ENCODE results near the gene AGMO.
"Not testable (repeated sequence)": the region's sequence is repeated elsewhere in the genome, so short reads cannot be mapped to it uniquely, and the experiment has no call there.

AGMO gene

DNA sequence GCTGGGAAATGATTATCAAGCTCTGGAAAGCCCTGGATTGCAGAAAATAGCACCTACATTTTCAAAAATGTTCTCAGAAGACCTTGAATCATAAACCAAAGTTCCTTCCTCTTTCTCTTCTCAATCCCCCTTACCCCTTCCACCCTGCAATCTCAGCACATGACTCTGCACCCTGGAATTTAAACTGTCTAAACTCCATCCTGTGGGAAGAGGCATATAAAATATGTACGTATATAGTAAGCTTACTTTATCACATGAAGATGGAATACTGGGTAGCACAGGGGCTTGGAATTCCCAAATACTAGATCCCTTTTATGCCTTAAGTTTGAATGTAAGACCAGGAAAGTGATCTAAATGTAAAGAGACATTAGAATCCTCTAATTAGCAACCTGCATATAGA is 7.7 kb downstream of the AGMO start:
- no peaks in the 10 kb centered on the region for H3K9me3 ChIP-seq (ENCODE audit: control insufficient read depth, insufficient read depth, low read length)
- no peaks in the 10 kb centered on the region for H4K20me1 ChIP-seq (ENCODE audit: control insufficient read depth, insufficient read depth, low read depth, low read length)
- H3K79me2 ChIP-seq (ENCODE audit: control insufficient read depth, low read length), result no peaks in the 10 kb centered on the region
- no peak for TF ChIP-seq EZH2phosphoT487 (IDR thresholded peaks at IDR 0.05; ENCODE audit: borderline replicate concordance, low read length)
- TF ChIP-seq, protein P1, sequence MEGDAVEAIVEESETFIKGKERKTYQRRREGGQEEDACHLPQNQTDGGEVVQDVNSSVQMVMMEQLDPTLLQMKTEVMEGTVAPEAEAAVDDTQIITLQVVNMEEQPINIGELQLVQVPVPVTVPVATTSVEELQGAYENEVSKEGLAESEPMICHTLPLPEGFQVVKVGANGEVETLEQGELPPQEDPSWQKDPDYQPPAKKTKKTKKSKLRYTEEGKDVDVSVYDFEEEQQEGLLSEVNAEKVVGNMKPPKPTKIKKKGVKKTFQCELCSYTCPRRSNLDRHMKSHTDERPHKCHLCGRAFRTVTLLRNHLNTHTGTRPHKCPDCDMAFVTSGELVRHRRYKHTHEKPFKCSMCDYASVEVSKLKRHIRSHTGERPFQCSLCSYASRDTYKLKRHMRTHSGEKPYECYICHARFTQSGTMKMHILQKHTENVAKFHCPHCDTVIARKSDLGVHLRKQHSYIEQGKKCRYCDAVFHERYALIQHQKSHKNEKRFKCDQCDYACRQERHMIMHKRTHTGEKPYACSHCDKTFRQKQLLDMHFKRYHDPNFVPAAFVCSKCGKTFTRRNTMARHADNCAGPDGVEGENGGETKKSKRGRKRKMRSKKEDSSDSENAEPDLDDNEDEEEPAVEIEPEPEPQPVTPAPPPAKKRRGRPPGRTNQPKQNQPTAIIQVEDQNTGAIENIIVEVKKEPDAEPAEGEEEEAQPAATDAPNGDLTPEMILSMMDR (IDR thresholded peaks at IDR 0.05; ENCODE audit: low read depth, low read length, poor library complexity, severe bottlenecking), result no peak
- no peaks in the 10 kb centered on the region for H3K36me3 ChIP-seq (ENCODE audit: control insufficient read depth, low read length)
- H3K27ac ChIP-seq (ENCODE audit: low read depth, low read length), result no peak overlapping the region
- no peak overlapping the region for H3K4me3 ChIP-seq (ENCODE audit: low read length)
- H3K4me2 ChIP-seq (ENCODE audit: low read length), result no peak overlapping the region
- no peaks in the 10 kb centered on the region for H3F3A ChIP-seq (ENCODE audit: control insufficient read depth, insufficient read depth)
- H3K27me3 ChIP-seq (ENCODE audit: control insufficient read depth, low read length), result no peaks in the 10 kb centered on the region
- H3K4me1 ChIP-seq (ENCODE audit: control insufficient read depth, low read length), result no peaks in the 10 kb centered on the region
- no peaks in the 10 kb centered on the region for H3K9me2 ChIP-seq (replicated peaks; ENCODE audit: control insufficient read depth, low read length)

DNA sequence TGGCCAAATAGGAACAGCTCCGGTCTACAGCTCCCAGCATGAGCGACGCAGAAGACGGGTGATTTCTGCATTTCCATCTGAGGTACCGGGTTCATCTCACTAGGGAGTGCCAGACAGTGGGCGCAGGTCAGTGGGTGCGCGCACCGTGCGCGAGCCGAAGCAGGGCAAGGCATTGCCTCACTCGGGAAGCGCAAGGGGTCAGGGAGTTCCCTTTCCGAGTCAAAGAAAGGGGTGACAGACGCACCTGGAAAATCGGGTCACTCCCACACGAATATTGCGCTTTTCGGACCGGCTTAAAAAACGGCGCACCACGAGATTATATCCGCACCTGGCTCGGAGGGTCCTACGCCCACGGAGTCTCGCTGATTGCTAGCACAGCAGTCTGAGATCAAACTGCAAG is 14.5 kb downstream of the AGMO start:
- not testable (repeated sequence) for H3K36me3 ChIP-seq (ENCODE audit: control insufficient read depth, low read length); H3K27ac ChIP-seq (ENCODE audit: low read depth, low read length); H3K4me1 ChIP-seq (ENCODE audit: control insufficient read depth, low read length); H3K27me3 ChIP-seq (ENCODE audit: control insufficient read depth, low read length); H3K79me2 ChIP-seq (ENCODE audit: control insufficient read depth, low read length); H3K4me2 ChIP-seq (ENCODE audit: low read length); H3K9me3 ChIP-seq (ENCODE audit: control insufficient read depth, insufficient read depth, low read length); H4K20me1 ChIP-seq (ENCODE audit: control insufficient read depth, insufficient read depth, low read depth, low read length); H3F3A ChIP-seq (ENCODE audit: control insufficient read depth, insufficient read depth); H3K9me2 ChIP-seq (replicated peaks; ENCODE audit: control insufficient read depth, low read length); H3K4me3 ChIP-seq (ENCODE audit: low read length)

DNA sequence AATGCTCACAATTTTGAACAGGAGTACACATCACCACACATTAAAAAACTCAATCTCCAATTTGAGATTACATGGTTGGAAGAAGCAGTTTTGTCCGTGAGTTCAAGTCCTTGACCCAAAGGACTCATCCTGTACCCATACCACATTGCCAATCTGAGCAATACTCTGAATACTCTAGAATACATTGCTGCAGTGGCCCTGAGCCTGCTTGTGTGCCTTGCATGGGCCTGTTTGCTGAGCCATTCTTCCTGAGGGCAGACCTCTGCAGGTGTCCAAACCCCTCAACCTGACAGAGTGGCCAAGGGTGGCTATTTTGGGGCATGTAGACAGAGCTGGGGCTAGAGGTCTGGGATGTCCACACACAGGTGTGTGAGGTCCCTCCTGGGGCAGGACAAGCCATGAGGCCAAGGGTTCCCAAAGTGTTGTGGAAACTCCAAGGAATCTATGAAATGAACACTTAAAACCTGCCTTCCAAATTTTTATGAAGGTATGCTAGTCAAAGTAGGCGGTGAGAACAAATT is 15.5 kb downstream of the AGMO start:
- H3K36me3 ChIP-seq (ENCODE audit: control insufficient read depth, low read length), result no peaks in the 10 kb centered on the region
- no peaks in the 10 kb centered on the region for H3K9me3 ChIP-seq (ENCODE audit: control insufficient read depth, insufficient read depth, low read length)
- H3K9me2 ChIP-seq (replicated peaks; ENCODE audit: control insufficient read depth, low read length), result no peaks in the 10 kb centered on the region
- H3K27ac ChIP-seq (ENCODE audit: low read depth, low read length), result no peak overlapping the region
- no peaks in the 10 kb centered on the region for H3K27me3 ChIP-seq (ENCODE audit: control insufficient read depth, low read length)
- TF ChIP-seq, protein P1 (IDR thresholded peaks at IDR 0.05; ENCODE audit: low read depth, low read length, poor library complexity, severe bottlenecking), result no peak
- TF ChIP-seq EZH2phosphoT487 (IDR thresholded peaks at IDR 0.05; ENCODE audit: borderline replicate concordance, low read length), result no peak
- no peaks in the 10 kb centered on the region for H3F3A ChIP-seq (ENCODE audit: control insufficient read depth, insufficient read depth)
- H3K4me1 ChIP-seq (ENCODE audit: control insufficient read depth, low read length), result no peaks in the 10 kb centered on the region
- no peaks in the 10 kb centered on the region for H4K20me1 ChIP-seq (ENCODE audit: control insufficient read depth, insufficient read depth, low read depth, low read length)
- H3K79me2 ChIP-seq (ENCODE audit: control insufficient read depth, low read length), result no peaks in the 10 kb centered on the region
- H3K4me2 ChIP-seq (ENCODE audit: low read length), result no peak overlapping the region
- no peak overlapping the region for H3K4me3 ChIP-seq (ENCODE audit: low read length)

DNA sequence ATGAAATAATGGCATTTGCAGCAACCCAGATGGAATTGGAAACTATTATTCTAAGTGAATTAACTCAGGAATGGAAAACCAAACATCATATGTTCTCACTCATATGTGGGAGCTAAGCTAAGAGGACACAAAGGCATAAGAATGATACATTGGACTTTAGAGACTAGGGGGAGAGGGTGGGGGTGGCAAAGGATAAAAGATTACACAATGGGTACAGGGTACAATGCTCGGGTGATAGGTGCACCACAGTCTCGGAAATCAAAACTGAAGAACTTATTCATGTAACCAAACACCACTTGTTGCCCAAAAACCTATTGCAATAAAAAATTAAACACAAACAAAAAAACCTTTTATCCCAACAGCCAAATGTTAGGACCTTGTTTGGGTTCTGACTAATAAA is 17.8 kb downstream of the AGMO start:
- no peaks in the 10 kb centered on the region for H3K9me2 ChIP-seq (replicated peaks; ENCODE audit: control insufficient read depth, low read length)
- no peak overlapping the region for H3K4me3 ChIP-seq (ENCODE audit: low read length)
- no peaks in the 10 kb centered on the region for H3K79me2 ChIP-seq (ENCODE audit: control insufficient read depth, low read length)
- no peaks in the 10 kb centered on the region for H4K20me1 ChIP-seq (ENCODE audit: control insufficient read depth, insufficient read depth, low read depth, low read length)
- H3K9me3 ChIP-seq (ENCODE audit: control insufficient read depth, insufficient read depth, low read length), result 0 out of 2 replicates have a peak, but pooled peaks cover 4% of the 10 kb centered on the region
- H3F3A ChIP-seq (ENCODE audit: control insufficient read depth, insufficient read depth), result no peaks in the 10 kb centered on the region
- TF ChIP-seq, protein P1 (IDR thresholded peaks at IDR 0.05; ENCODE audit: low read depth, low read length, poor library complexity, severe bottlenecking), result no peak
- TF ChIP-seq EZH2phosphoT487 (IDR thresholded peaks at IDR 0.05; ENCODE audit: borderline replicate concordance, low read length), result no peak
- no peaks in the 10 kb centered on the region for H3K4me1 ChIP-seq (ENCODE audit: control insufficient read depth, low read length)
- no peaks in the 10 kb centered on the region for H3K27me3 ChIP-seq (ENCODE audit: control insufficient read depth, low read length)
- no peak overlapping the region for H3K4me2 ChIP-seq (ENCODE audit: low read length)
- H3K36me3 ChIP-seq (ENCODE audit: control insufficient read depth, low read length), result no peaks in the 10 kb centered on the region
- no peak overlapping the region for H3K27ac ChIP-seq (ENCODE audit: low read depth, low read length)
